HG03469 (cell line): ENCODE results near the gene LCN1.

Experiments
- ATAC-seq: cut with Tn5 transposase; IDR thresholded peaks from one replicate; pipeline ENCODE4 v1.9.1; 2021; ENCODE audit warnings: mild to moderate bottlenecking, moderate library complexity, moderate number of reproducible peaks; ENCODE audit not compliant: unreplicated experiment

LCN1 gene

GRCh38 chr9:135488013-135488330, 33.3 kb upstream of the LCN1 start:
- ATAC-seq = no peak

- ATAC-seq = no peak
Observed at GRCh38 chr9:135488527-135488926, 32.7 kb upstream of the LCN1 start.

GRCh38 chr9:135489188-135489906, 31.9 kb upstream of the LCN1 start:
- ATAC-seq = no peak

GRCh38 chr9:135490166-135490870, 30.9 kb upstream of the LCN1 start:
- ATAC-seq = no peak

GRCh38 chr9:135490980-135491464, 30.2 kb upstream of the LCN1 start:
- ATAC-seq = no peak

- no peak for ATAC-seq
Observed at GRCh38 chr9:135491764-135492163, 29.5 kb upstream of the LCN1 start.

GRCh38 chr9:135492886-135493669, 28.2 kb upstream of the LCN1 start:
- ATAC-seq = no peak

GRCh38 chr9:135494791-135495559, 26.3 kb upstream of the LCN1 start:
- no peak for ATAC-seq

GRCh38 chr9:135498381-135499126, 22.7 kb upstream of the LCN1 start:
- no peak for ATAC-seq

GRCh38 chr9:135499326-135500070, 21.7 kb upstream of the LCN1 start:
- no peak for ATAC-seq

GRCh38 chr9:135500071-135500524, 21.1 kb upstream of the LCN1 start:
- ATAC-seq = no peak

- peak; percentile 66 for ATAC-seq
Observed at GRCh38 chr9:135500525-135501260, 20.5 kb upstream of the LCN1 start, which contains the start of gene MRPS2. Gene MRPS2, plus strand, starts transcription at chr9:135500682. Its CDS starts 29 bp downstream, at chr9:135500711.

- no peak for ATAC-seq
Observed at GRCh38 chr9:135501261-135502167, 19.7 kb upstream of the LCN1 start.

GRCh38 chr9:135502168-135502872, 18.9 kb upstream of the LCN1 start:
- ATAC-seq = no peak

- ATAC-seq = no peak
Observed at GRCh38 chr9:135502873-135503321, 18.3 kb upstream of the LCN1 start.

GRCh38 chr9:135503371-135504261, 17.6 kb upstream of the LCN1 start:
- no peak for ATAC-seq
